Urothelium cell line (cell line): ENCODE results near the gene SLAIN2.
"Not testable (repeated sequence)": the region's sequence is repeated elsewhere in the genome, so short reads cannot be mapped to it uniquely, and the experiment has no call there.

Experiments used
- DNase-seq: peaks from one replicate; pipeline ENCODE4 v3.0.0; 2011; ENCODE audit warnings: low spot score, mixed read lengths
- FAIRE-seq: peaks from 2 replicates; lab custom pipeline; 2011; peaks lifted over from hg19 to GRCh38; lab: Jason Lieb, UNC

The SLAIN2 gene

GRCh38 chr4:48431401-48431800 lies 90.1 kb downstream of the SLAIN2 start:
- FAIRE-seq (no peak), DNase-seq (no peak)

- FAIRE-seq (no peak), DNase-seq (no peak)
Measured at GRCh38 chr4:48432017-48432416, 90.7 kb downstream of the SLAIN2 start.

- no peak for DNase-seq
- no peak for FAIRE-seq
Measured at GRCh38 chr4:48436318-48436717, 95.0 kb downstream of the SLAIN2 start.

DNA sequence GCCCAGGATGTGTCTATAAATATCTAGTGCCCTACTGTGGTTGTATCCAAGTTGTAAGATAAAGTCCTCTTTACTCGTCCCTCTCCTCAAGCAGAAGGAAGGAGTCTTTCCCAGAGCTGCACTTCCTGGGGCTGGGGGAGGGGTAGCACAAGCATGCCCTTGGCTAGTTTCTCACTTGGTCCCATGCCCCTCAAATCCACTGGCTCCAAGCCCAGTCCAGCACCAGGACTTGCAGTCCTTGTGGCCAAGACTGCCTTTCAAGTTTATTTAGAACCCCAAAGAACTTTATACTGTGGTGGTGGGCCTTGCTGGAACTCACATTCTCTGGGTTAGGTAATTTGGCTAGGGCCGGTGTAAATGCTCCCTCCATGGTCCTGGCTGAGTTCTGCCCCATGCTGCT lies 98.7 kb downstream of the SLAIN2 start:
- FAIRE-seq (no peak), DNase-seq (no peak)

- FAIRE-seq, DNase-seq: not testable (repeated sequence)
Measured at GRCh38 chr4:48440914-48441313, 99.6 kb downstream of the SLAIN2 start.

DNA sequence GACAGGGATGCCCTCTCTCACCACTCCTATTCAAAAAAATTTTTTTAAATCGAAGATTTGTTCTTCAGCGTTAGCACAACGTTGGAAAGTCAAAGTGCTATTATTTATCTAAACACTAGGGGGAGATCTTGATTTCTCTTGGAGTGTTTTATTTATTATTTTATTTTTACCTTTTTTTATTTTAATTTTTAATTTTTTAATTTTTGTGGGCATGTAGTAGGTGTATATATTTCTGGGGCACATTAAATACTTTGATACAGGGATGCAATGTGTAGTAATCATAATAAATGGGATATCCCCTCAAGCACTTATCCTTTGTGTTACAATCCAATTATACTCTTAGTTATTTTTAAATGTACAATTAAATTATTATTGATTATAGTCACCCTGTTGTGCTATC lies 104.4 kb downstream of the SLAIN2 start:
- no peak for FAIRE-seq
- DNase-seq = no peak

DNA sequence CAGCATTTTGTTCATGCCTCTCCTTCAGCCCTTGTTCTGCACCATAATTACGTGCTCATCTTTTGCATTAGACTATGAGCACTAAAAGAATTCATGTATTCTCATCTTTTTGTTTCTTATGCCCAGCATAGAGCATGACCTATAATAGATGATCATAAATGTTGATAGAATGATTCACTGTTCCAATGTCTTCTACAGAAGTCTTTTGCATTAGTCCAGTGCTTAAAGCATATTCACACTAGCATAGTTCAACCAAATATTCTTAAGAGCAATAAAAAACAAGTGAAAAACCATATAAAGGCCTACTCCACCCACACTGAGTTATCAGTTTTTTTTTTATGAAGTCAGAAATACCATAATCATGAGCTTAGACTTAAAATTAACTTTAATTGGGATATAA lies 105.3 kb downstream of the SLAIN2 start:
- DNase-seq = no peak
- FAIRE-seq = no peak

DNA sequence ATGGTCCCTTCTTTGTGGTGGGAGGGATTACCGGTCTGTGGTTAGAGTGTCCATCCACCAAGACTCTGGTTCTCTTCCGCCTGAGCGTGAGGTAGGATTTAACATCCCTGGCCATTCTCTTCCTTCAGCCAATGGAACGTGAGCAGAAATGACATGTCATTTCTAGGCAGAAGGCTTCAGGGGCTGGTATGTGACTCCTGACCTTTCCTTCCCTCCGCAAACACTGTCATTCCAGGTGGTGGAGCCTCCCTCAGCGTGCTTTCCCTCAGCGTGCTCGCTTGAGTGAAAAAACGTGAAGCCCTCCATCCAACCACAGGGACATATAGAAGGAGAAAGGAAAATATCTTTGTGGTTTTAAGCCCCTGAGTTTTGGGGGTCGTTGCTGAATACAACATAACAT lies 107.8 kb downstream of the SLAIN2 start:
- FAIRE-seq (peak; percentile 30), DNase-seq (no peak)

- peak; percentile 40 for FAIRE-seq
- no peak for DNase-seq
Measured at GRCh38 chr4:48450740-48451139, 109.4 kb downstream of the SLAIN2 start.

- not testable (repeated sequence) for DNase-seq, FAIRE-seq
Measured at GRCh38 chr4:48451656-48452055, 110.3 kb downstream of the SLAIN2 start.

- FAIRE-seq = no peak
- DNase-seq = no peak
Measured at GRCh38 chr4:48454591-48454990, 113.3 kb downstream of the SLAIN2 start.

GRCh38 chr4:48461000-48461399 lies 119.7 kb downstream of the SLAIN2 start:
- DNase-seq (no peak), FAIRE-seq (no peak)

DNA sequence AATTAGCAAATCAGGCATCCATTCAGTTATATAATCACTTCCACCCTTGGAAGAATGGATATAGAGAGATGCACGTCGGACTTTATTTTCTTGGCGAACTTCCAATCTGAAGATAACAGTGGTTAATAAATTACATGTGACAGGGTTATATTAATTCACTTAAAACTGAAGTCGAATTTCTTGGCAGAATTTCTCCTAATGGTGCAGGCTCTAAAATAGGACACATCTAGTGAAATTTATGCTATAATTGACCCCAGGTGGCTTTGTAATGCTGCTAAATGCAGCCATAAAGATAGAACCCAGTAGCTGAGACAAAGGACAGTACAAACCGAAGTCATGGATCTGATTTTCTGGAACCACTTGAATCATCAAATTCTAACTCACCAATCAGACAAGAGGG lies 121.0 kb downstream of the SLAIN2 start:
- no peak for FAIRE-seq
- no peak for DNase-seq

DNA sequence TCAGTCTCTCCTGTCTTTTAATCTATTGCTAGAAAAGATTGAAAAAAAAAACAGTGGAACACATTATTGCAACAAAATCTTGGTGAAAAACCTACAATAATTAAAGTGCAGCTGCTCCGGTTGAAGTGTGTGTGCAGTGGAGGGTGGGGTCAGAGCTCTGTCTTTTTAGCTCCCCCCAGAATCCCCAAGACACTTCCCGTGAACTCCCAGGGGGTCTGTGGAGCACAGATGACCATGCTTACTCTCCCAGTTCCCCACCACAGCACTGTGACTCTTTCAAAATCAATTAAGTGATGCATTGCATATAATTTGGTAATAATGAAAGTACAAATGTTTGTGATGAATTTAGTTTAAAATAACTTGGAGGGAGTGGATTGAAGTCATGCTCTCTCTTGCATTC lies 126.1 kb downstream of the SLAIN2 start:
- DNase-seq (no peak), FAIRE-seq (no peak)

DNA sequence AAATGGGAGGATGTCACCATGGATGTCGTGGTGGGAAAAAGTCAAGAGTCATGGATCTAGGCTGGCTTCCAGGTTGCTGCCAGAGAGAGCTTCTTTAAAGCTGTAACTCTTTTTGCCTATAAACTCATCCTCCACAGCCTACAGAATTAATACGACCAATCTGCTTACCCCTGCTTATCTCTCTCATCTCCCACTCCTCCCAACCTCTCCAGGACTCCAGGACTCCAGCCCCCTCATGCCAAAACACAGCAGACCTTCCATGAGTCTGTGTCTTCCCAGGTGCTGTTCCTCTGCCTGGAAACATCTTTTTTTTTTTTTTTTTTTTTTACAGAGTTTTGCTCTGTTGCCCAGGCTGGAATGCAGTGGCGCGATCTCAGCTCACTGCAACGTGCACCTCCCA lies 126.6 kb downstream of the SLAIN2 start:
- FAIRE-seq (no peak), DNase-seq (no peak)

GRCh38 chr4:48470137-48470536 lies 128.8 kb downstream of the SLAIN2 start:
- FAIRE-seq (no peak), DNase-seq (no peak)

DNA sequence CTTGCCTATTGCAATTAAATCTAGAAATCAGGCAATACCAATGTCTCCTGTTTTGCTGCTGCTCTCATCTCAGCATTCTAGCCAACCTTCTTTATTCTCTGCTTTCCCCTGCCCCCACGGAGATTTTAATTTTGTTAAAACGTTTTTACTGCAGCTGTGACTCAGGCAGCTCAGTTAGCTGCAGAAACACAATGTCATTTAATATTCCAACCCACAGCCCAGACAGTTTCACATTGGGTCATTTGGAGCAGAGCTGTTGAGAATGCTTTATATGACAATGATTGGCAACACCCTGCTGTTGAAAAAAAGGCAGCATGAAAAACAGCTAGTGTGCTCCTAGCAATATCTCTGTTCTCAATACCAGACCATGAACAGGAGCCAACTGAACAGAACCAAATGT lies 129.2 kb downstream of the SLAIN2 start:
- DNase-seq = no peak
- FAIRE-seq = no peak

DNA sequence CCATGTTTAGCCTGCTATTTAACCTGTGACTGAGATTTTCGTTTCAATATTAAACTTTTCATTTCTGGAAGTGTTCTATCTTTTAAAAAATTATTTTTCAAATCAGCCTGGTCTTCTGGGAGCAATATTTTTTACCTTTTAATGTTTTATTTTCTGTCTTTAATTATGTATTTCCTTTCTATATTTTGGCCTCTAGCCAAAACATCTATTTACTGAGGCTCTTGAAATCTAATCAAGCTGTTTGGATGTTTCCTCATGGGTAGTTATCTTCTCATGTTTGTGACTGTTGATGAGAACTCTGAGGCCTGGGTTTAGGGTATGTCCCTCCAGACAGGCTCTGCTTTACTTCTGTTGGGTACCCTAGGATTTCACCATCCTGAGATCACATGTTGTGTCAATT lies 131.5 kb downstream of the SLAIN2 start:
- no peak for DNase-seq
- no peak for FAIRE-seq

DNA sequence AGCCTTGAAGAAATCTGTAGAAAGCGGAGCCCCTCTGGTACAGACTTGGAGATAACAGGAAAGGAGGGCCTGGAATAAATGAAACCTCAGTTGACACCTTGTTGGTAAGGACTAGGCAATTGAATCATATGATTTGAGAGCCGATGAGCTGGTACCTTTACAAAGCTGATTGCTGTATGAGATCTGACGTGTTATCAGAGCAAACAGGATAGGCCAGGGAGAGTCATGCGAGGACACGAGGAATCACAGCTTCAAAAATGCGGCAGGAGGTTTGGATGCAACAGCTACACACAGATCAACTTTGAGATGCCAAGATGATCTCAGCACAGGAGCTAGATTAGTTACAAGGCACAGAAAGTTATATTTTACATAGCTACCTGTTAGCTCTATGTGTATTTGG lies 134.4 kb downstream of the SLAIN2 start:
- FAIRE-seq = no peak

More for the DNA sequence above, 134.4 kb downstream of the SLAIN2 start:
- no peak for DNase-seq
